GM19351 (cell line): Measurements from ENCODE around the gene HLA-B.
"Not testable (repeated sequence)": the region's sequence is repeated elsewhere in the genome, so short reads cannot be mapped to it uniquely, and the experiment has no call there.

ENCODE experiments used
- ATAC-seq: cut with Tn5 transposase; IDR thresholded peaks from one replicate; pipeline ENCODE4 v1.9.1; 2021; ENCODE audit warnings: mild to moderate bottlenecking, moderate library complexity; ENCODE audit not compliant: unreplicated experiment

HLA-B gene

GRCh38 chr6:31385041-31385440, 28.1 kb upstream of the HLA-B start:
- no peak for ATAC-seq

GRCh38 chr6:31383149-31383548, 26.2 kb upstream of the HLA-B start:
- ATAC-seq, result no peak

GRCh38 chr6:31381666-31382065, 24.7 kb upstream of the HLA-B start:
- ATAC-seq, result no peak

GRCh38 chr6:31379850-31380249, 22.9 kb upstream of the HLA-B start:
- no peak for ATAC-seq

- ATAC-seq, result no peak
These were observed 21.7 kb upstream of the HLA-B start for GRCh38 chr6:31378721-31379103.

DNA sequence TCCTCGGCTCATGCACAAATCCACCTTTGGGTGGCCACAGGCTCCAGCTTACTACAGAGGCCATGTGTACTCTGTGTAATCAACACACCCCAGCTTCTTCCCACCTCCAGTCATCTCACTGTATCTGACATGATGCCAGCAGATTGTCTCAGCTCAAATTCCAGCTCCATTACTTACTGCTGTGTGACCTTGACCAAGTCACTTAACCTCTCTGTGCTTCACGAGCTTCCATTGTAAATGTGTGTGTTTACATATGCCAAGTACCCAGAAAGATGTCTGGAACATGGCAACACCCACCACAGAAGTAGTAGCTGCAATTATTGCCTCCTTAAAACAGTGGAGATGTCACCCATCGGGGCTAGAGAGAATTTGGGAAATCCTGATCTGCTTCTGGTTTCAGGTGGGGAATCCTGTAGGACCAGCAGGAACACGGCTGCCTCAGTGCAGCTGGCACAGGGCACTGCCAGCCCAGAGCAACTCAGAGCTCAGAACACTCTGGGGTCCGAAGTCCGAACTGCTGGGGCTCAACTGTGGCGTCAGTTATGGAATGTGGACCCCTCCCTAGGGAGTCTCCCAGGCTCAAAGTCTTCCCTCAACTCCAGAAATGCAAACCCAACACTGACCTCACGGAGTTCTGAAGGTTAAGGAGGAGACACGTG, 21.2 kb upstream of the HLA-B start:
- no peak for ATAC-seq

- no peak for ATAC-seq
These were observed 20.1 kb upstream of the HLA-B start for GRCh38 chr6:31377029-31377428.

- no peak for ATAC-seq
These were observed 18.7 kb upstream of the HLA-B start for GRCh38 chr6:31375699-31376098.

DNA sequence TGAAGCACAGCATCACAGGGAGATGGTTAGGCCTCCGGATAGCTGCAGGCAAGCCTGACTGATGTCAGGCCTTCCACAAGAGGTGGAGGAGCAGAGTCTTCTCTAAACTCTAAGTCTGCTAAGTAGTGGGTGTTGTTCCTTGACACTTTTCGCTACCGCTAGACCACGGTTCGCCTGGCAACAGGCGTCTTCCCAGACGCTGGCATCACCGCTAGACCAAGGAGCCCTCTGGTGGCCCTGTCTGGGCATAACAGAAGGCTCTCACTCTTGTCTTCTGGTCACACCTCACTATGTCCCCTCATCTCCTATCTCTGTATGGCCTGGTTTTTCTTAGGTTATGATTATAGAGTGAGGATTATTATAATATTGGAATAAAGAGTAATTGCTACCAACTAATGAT, 17.1 kb upstream of the HLA-B start:
- ATAC-seq, result not testable (repeated sequence)

DNA sequence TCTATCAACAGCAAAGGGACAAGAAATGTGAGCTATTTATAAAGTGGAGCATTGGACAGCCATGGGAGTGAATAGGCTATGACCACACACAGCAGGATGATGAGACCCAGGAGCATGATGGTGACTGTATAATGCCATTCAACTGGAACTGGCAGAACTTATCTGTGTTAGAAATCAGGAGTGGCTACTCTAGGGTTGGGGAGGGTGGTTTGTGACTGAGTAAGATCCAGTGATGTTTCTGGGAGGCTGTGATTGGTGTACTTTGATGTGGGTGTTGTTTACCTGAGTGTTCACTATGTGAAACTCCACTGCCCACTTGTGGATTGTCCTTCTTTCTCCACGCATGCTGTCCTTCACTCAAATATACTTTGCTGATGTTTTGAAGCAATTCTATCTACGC, 11.5 kb upstream of the HLA-B start:
- no peak for ATAC-seq

GRCh38 chr6:31366693-31367470, 9.9 kb upstream of the HLA-B start:
- no peak for ATAC-seq

GRCh38 chr6:31365864-31366263, 8.9 kb upstream of the HLA-B start:
- no peak for ATAC-seq

- no peak for ATAC-seq
These were observed 6.8 kb upstream of the HLA-B start for GRCh38 chr6:31363811-31364210.

DNA sequence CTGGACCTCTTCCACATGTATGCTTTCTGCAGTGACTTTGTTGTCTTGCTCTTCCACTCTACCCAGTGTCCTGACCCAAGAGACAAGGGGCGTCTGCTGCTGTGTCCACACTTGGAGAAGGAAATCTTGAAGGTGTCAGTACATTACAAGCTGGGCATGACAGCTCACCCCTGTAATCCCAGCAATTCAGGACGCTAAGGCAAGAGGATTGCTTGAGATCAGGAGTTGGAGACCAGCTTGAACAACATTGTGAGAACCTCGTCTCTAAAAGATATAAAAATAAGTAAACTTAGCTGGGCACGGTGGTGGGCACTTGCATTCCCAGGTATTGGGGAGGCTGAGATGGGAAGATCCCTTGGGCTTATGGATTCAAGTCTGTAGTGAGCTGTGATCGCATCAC, 5.8 kb upstream of the HLA-B start:
- no peak for ATAC-seq

DNA sequence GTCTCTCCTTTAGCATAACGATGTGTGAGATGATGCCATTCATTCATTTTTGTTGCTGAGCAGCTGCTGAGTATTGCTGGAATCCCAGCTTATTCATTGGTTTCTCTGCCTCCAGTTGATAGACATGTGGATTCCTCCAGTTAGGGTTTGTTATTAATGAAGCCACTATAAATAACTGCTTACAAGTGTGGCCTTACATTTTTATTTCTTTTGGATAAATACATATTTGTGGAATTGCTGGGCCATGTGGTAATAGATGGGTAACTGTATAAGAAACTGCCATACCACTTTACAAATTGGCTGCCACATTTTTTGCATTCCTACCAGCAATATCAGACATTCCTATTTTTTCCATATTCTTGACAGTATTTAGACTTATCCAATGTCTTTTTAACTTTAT, 2.6 kb upstream of the HLA-B start:
- ATAC-seq, result no peak

DNA sequence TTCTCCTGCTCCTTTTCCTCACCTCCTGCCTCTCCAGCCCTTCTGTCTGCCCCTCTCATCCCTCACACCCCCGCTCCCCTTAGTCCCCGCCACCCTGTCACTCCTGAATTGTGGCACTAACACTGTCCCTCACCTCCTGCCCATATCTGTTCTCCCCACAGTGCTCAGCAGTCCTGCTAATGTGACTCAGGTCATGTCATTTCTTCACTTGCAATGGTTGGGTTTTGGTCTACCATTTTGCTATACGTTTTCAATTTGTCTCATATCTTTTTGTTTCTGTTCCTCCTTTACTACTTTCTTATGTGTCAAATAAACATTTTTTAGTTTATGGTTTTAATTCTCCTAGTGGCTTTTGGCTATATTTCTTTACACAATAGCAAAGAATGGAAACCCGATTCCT, 1.3 kb upstream of the HLA-B start:
- no peak for ATAC-seq

GRCh38 chr6:31357886-31358285, 907 bp upstream of the HLA-B start:
- ATAC-seq, result no peak

- ATAC-seq, result no peak
These were observed 598 bp downstream of the HLA-B start for GRCh38 chr6:31356216-31356945.

GRCh38 chr6:31355583-31355948, 1.4 kb downstream of the HLA-B start:
- ATAC-seq, result no peak

DNA sequence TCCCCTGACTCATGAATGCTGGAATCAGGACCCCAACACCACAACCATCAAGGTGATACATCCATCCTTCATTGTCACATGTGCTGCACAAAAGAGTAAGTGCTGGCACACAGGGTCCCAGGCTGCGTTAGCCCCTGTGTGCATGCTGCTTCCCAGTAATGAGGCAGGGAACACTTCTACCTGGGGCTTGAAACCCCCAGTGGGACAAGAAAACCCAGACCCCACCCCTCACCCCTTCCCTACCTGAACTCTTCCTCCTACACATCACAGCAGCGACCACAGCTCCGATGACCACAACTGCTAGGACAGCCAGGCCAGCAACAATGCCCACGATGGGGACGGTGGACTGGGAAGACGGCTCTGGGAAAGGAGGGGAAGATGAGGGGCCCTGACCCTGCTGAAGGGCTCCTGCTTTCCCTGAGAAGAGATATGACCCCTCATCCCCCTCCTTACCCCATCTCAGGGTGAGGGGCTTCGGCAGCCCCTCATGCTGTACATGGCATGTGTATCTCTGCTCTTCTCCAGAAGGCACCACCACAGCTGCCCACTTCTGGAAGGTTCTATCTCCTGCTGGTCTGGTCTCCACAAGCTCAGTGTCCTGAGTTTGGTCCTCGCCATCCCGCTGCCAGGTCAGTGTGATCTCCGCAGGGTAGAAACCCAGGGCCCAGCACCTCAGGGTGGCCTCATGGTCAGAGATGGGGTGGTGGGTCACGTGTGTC, 2.0 kb downstream of the HLA-B start:
- ATAC-seq, result no peak

GRCh38 chr6:31354158-31354863, 2.7 kb downstream of the HLA-B start:
- ATAC-seq, result no peak
